Measurements from ENCODE around the gene CEP41.
"Not testable (repeated sequence)": the region's sequence is repeated elsewhere in the genome, so short reads cannot be mapped to it uniquely, and the experiment has no call there.

Gene CEP41

DNA sequence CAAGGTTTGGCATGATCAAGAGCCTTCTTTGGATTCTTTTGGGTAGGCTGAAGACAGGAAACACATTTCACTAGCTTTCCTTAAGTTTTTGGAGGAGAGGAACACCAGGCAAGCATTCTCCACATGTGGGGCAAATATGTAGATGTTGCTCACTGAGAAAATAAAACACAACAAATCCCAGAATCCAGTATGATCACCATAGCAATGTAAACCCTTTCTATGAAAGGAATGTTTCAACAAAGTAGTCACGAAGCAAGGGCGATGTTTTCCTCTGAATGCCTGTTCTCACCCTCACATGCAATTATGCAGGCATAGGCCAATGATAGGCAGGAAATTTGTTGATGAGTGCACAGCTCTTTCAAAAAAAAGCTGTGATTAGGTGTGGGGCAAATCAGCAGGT lies 20.5 kb upstream of the CEP41 start:
- DNase-seq (ENCODE audit: low read depth in 2 of 2) = no peak

- no peak for DNase-seq (ENCODE audit: low read depth in 2 of 2)
Measured at GRCh38 chr7:130458257-130458656, 17.4 kb upstream of the CEP41 start.

DNA sequence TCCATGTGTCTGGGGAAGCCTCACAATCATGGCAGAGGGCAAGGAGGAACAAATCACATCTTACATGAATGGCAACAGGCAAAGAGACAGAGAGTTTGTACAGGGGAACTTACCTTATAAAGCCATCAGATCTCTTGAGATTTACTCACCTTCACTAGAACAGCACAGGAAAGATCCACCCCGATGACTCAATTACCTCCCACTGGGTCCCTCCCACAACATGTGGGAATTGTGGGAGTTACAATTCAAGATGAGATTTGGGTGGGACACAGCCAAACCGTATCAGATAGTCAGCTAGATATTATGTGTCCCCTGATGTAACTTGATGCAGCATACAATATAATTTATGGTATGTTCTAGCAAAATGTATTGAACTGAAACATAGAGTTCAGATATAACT lies 14.1 kb upstream of the CEP41 start:
- no peak for DNase-seq (ENCODE audit: low read depth in 2 of 2)

GRCh38 chr7:130452951-130453350 lies 12.1 kb upstream of the CEP41 start:
- DNase-seq (ENCODE audit: low read depth in 2 of 2) = no peak

GRCh38 chr7:130451344-130451743 lies 10.5 kb upstream of the CEP41 start:
- DNase-seq (ENCODE audit: low read depth in 2 of 2) = not testable (repeated sequence)

DNA sequence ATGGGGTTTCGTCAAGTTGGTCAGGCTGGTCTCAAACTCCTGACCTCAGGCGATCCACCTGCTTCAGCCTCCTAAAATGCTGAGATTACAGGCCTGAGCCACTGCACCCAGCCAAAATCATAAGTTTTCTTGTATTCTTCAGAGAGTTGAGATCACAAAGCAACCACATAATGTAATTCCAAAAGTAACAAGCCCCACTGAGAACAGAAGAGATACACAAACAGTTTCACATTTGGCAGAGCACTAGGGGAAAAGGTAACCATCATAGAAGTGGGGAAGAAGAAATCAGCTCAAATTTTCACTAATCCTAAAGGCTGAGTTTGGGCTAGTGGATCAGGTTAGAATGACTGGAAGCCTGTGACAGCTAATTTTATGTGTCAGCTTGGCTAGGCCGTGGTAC lies 5.4 kb upstream of the CEP41 start:
- no peak for DNase-seq (ENCODE audit: low read depth in 2 of 2)

DNA sequence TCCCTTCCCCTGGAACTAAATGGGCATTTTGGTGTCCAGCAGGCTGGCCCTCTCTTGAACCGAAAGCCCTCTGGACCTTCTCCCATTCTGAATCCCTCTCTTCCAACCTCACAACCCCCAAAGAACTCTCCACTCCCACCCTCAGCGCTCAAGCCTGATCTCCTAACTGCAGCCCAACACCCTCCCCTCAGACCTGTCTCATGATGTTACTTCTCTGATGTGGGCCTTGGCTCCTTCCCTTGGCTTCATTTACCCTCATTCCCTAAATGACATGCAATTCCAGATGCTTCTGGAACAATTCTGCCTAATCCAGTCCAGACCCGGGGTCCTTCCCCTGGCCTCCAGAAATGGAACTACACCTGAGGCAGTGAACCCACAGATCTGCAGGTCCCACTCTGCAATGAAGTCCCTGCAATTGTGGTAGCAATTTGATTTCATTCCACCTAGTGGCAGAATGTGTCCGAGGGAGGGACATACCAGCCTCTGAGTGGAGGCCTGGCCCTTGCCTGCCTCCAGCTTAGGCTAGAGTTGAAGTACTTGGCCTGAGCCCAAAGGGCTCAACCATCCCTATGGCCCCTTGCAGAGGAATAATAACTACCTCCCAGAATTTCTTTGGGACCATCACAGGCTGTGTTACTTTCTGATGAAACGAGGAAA lies 4.1 kb upstream of the CEP41 start:
- DNase-seq (ENCODE audit: low read depth in 2 of 2) = no peak

- DNase-seq (ENCODE audit: low read depth in 2 of 2) = no peak
Measured at GRCh38 chr7:130444234-130444633, 3.4 kb upstream of the CEP41 start.

DNA sequence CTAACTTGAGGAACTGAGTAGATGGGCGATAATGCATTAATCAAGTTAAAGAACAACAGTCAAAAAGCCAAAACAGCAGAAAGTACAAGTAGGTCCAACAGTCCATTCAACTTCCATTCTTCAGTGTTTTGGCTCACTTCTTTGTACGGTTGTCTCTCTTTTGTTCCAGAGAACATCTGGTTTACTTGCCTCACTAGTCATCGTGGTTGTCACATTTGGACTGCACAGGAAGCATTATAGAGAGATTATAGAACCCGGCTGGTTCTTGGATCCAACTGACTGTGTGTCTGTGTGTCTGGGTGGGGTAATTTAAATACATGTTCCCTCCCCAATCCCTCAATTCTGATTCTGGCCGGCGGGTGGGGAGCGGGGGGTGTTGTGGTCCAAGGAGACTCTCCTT lies 1.8 kb upstream of the CEP41 start:
- no peak for DNase-seq (ENCODE audit: low read depth in 2 of 2)

DNA sequence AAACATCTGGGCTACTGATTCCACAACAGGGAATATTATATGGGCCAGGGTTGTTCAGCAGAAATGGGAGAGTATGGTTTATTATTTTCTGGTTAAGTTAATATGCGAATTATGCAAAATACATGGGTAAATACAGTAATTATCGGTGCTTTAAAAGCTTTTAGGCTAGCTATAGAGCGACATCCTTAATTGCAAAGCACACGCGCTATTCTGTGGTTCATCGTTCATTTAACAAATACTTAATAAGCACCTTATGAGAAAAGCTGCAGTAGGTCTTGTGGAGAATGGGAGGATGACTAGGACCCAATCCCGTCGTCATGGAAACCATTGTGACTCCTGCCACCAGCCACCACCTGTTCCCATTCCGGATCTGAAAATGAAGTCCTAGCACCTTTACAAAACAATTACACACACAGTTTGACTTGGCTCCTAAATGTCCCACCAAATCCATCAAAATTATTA lies 623 bp upstream of the CEP41 start:
- no peak for DNase-seq (ENCODE audit: low read depth in 2 of 2)

DNA sequence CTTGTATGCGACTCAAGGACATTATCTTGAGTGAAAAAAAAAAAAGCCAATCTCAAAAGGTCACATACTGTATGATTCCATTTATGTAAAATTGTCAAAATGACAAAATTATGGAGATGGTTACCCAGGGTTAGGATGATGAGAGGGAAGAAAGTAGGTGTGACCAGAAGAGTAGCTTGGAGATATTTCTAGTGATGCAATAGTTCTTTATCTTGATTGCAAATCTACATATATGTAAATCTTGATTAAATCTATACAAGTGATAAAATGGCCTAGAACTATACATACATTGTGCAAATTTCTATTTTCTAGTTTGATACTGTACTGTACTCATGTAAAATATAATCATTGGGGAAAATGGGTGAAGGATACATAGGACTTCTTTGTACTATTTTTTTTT lies 4.6 kb downstream of the CEP41 start:
- DNase-seq (ENCODE audit: low read depth in 2 of 2) = no peak

- no peak for DNase-seq (ENCODE audit: low read depth in 2 of 2)
Measured at GRCh38 chr7:130435311-130435854, 5.4 kb downstream of the CEP41 start.

- no peak for DNase-seq (ENCODE audit: low read depth in 2 of 2)
Measured at GRCh38 chr7:130433301-130433700, 7.5 kb downstream of the CEP41 start.

- no peak for DNase-seq (ENCODE audit: low read depth in 2 of 2)
Measured at GRCh38 chr7:130432886-130433285, 7.9 kb downstream of the CEP41 start.

GRCh38 chr7:130430841-130431666 lies 9.8 kb downstream of the CEP41 start:
- DNase-seq (ENCODE audit: low read depth in 2 of 2) = no peak

DNA sequence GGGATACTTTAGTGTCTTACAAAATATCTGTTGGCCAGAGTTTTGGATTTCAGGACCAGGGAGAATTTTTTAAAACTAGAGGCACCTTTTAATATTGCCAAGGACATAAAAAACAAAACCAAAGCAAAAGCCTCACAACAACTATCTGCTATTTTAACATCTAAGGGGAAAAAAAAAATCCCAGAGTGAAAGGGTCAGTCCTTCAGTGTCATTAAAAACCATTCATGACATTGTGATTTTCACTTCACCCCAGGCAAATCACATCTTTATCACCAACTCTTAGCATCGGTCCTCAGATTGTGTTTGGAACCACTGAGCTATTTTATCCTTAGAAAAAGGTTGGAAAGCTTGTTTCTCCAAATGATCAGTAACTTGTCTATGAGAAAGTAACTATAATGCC lies 10.7 kb downstream of the CEP41 start:
- no peak for DNase-seq (ENCODE audit: low read depth in 2 of 2)

- DNase-seq (ENCODE audit: low read depth in 2 of 2) = no peak
Measured at GRCh38 chr7:130429019-130429418, 11.8 kb downstream of the CEP41 start.

DNA sequence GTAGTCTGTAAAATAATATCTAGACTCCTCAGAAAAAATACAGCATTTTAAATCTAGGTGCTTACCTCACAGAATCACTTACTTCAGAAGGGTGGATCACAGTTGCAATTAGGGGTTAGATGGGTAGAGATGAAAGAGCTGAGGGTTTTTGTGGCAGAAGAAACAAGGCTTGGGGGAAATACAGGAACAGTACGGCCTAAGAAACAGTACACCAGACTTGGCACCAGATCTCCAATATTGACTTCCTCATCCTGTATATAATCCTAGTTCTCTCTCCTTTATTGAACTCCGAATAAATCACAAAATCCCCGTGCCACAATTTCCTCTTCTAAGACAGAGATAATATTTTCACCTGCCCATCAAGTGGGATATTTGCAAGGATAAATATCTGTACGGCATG lies 14.3 kb downstream of the CEP41 start:
- no peak for DNase-seq (ENCODE audit: low read depth in 2 of 2)

- no peak for DNase-seq (ENCODE audit: low read depth in 2 of 2)
Measured at GRCh38 chr7:130425796-130426195, 15.0 kb downstream of the CEP41 start.

DNA sequence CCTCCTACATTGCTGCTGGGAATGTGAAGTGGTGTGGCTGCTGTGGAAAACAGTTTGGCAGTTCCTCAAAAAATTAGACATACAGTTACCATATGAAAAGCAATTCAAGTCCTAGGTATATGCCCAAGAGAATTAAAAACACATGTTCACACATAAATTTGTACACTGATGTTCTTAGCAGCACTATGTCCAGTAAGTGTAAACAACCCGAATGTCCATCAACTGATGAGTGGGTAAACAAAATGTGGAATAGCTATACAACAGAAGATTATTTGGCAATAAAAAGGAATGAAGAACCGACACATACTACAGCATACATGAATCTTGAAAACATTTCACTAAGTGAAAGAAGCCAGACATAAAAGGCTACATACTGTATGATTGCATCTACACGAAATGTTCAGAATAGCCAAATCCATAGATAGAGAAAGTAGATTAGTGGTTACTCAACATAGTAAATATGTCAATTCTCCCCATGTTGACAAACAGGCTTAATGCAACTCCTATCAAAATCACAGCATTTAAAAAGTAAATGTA lies 17.2 kb downstream of the CEP41 start:
- DNase-seq (ENCODE audit: low read depth in 2 of 2) = no peak

DNA sequence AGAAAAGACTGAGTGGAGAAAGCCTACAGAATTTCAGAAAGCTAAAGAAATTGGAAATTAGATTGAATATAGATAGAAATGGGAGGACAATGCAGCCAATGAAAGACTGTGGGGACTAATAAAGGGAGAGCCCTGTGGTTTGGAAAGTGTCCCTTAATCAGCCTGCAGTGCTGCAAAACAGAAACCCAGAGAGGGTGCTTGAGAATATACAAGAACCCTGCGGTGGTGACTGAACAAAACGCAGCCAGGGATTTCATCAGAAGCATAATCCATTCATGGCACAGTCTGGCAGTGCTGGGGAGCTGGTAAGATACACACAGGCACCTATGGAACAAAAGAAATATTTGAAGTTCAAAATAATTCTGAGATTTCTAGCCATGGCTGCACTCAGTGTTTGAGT lies 19.1 kb downstream of the CEP41 start:
- DNase-seq (ENCODE audit: low read depth in 2 of 2) = no peak

GRCh38 chr7:130420943-130421578 lies 19.8 kb downstream of the CEP41 start:
- DNase-seq (ENCODE audit: low read depth in 2 of 2) = no peak

Measured in stimulated activated CD4-positive, alpha-beta T cell treated with anti-CD3 and anti-CD28 coated beads, Interleukin-4, amount 100 ng/mL, for 48 hours (primary cell).